Right lobe of liver (tissue), 6 donors: ENCODE results near the gene MCC. TPM values are rescaled to one million over a fixed set of nuclear protein-coding genes. Genes with fewer than 3 reads are reported as not detected.

ENCODE experiments used
- ATAC-seq, 4 donors: fragments of 200-7000 bp; cut with Tn5 transposase; one replicate each; pipeline ENCODE4 v1.9.1; 2020; ENCODE audit warnings: mild to moderate bottlenecking in 4 of 4, moderate library complexity in 4 of 4
- DNase-seq, 3 donors: peaks; one replicate each; pipeline ENCODE4 v3.0.0-alpha.2; 2020
- H3K27ac ChIP-seq, 3 donors: fragments of 200-600 bp; one replicate each; pipeline ENCODE4 v1.8.0; 2022
- H3K27me3 ChIP-seq, 2 donors: fragments of 200-600 bp; one replicate each; pipeline ENCODE4 v1.8.0; 2022
- H3K36me3 ChIP-seq, 4 donors: fragments of 200-600 bp; sonication (generic) in 1 of 4; one replicate each; pipeline versions ENCODE4 v1.5.1 to v1.8.0; 2017 to 2022; ENCODE audit warnings: control low read depth in 1 of 4
- H3K4me1 ChIP-seq, 4 donors: fragments of 200-600 bp; sonication (generic) in 1 of 4; one replicate each; pipeline versions ENCODE4 v1.5.1 to v1.8.0; 2017 to 2022; ENCODE audit warnings: control low read depth in 1 of 4
- H3K4me3 ChIP-seq, 3 donors: fragments of 200-600 bp; one replicate each; pipeline ENCODE4 v1.8.0; 2022
- H3K9me3 ChIP-seq, 4 donors: fragments of 200-600 bp; sonication (generic) in 1 of 4; one replicate each; pipeline versions ENCODE4 v1.5.1 to v1.8.0; 2017 to 2022; ENCODE audit warnings: control low read depth in 1 of 4
- POLR2A ChIP-seq: fragments of 450-650 bp; IDR thresholded peaks from one replicate; pipeline ENCODE4 v1.6.1; 2017; ENCODE audit warnings: antibody characterized with exemption, mild to moderate bottlenecking
- WGBS: methylation state at CpG from one replicate; pipeline ENCODE4 v1.1.6; 2018; ENCODE audit warnings: low coverage, low lambda C conversion rate; ENCODE audit not compliant: insufficient coverage; ENCODE audit errors: missing lambda C conversion rate; 5-methylcytosine and 5-hydroxymethylcytosine counted together
- intact Hi-C, 2 donors: fragments of 100-400 bp; cut with DNase I; formaldehyde crosslinking; loops; one replicate each; pipeline versions ENCODE4 v1.11.2 to v1.14.1; 2022
- total RNA-seq, 6 experiments: library from RNA; depleted of rRNA in 2 of 6; stranded (reverse); fragments of >200 nt in 2 of 6; fragmentation: NEBNext Ultra II Directional in 3 of 6; extraction: Animal tissue kit (Norgen Biotek cat#: 25700) in 3 of 6; gene quantifications; one replicate each; pipeline versions ENCODE4 v1.1.0 to v1.2.4, GENCODE V29; 2016 to 2023
- TF ChIP-seq, protein P1 (sequence below), 4 donors: fragments of 200-600 bp in 3 of 4; fragments of 450-650 bp in 1 of 4; IDR thresholded peaks; one replicate each; pipeline versions ENCODE4 v1.5.1 to v1.8.0; 2016 to 2022; ENCODE audit warnings: antibody characterized with exemption in 4 of 4, mild to moderate bottlenecking in 2 of 4
- donor health status: DM: no; HTN: yes; CAD: no.
- donor health status: DM: no; HTN: no; CAD: no.
- donor health status: DM: no; HTN: no; CAD: no.
- donor health status: DM: no; HTN: yes; CAD: no.
- donor health status: DM: no; HTN: yes; CAD: no.

Gene MCC
- total RNA-seq, 6 experiments from 2014 or later, result 23.1 to 35.2 (median 26.1) TPM

DNA sequence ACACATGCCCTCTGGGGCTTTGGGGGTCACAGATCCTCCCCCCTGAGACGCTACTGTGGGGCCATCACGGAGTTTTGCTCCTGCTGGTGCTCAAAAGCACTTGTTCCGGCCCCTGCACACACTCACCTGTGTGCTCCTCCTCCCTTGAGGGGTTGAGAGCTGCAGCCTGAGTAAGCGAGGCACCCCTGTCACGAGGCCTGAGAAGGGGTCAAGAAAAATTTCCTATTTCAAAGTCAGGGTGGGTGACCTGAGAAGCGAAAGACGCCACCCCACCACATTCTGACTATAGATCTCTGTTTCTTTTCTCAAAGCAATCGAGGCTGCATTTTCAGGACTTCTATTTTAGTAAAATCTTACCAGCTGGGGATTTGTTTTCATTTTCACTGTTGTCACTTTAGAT is 373.2 kb downstream of the MCC start:
- WGBS, result 76% methylated on average over 6 of the region's 8 CpGs
- no peaks in the 10 kb centered on the region for H3K27me3 ChIP-seq
- no peak for ATAC-seq
- no peak overlapping the region for H3K27ac ChIP-seq
- TF ChIP-seq, protein P1, sequence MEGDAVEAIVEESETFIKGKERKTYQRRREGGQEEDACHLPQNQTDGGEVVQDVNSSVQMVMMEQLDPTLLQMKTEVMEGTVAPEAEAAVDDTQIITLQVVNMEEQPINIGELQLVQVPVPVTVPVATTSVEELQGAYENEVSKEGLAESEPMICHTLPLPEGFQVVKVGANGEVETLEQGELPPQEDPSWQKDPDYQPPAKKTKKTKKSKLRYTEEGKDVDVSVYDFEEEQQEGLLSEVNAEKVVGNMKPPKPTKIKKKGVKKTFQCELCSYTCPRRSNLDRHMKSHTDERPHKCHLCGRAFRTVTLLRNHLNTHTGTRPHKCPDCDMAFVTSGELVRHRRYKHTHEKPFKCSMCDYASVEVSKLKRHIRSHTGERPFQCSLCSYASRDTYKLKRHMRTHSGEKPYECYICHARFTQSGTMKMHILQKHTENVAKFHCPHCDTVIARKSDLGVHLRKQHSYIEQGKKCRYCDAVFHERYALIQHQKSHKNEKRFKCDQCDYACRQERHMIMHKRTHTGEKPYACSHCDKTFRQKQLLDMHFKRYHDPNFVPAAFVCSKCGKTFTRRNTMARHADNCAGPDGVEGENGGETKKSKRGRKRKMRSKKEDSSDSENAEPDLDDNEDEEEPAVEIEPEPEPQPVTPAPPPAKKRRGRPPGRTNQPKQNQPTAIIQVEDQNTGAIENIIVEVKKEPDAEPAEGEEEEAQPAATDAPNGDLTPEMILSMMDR (IDR thresholded peaks at IDR 0.05), result no peak
- TF ChIP-seq POLR2A, result no peak
- H3K9me3 ChIP-seq, result no peaks in the 10 kb centered on the region
- H3K4me1 ChIP-seq, result peaks cover 0 to 38% (median 11%) of the 10 kb centered on the region in 4 donors
- intact Hi-C loops, result no loop called here
- H3K36me3 ChIP-seq, result peaks cover 0 to 4% (median 0%) of the 10 kb centered on the region in 4 donors
- DNase-seq, result no peak
- H3K4me3 ChIP-seq, result no peak overlapping the region

DNA sequence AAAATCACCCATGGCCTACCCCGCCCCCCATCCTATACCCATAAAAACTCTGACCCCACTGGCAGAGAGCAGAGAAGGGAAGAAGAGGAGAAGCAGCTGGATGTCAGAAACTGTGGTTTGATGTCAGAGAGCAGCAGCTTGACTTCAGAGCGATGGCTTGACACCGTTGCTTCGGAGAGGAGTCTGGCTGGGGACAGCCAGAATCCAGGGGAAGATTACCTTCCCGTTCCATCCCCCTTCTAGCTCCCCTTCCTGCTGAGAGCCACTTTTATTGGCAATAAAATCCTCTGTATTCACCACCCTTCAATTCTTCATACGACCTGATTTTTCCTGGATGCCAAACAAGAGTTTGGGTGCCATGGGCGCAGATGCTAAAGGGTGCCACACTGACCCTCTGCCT is 373.7 kb downstream of the MCC start:
- intact Hi-C loops, result no loop called here
- 86% methylated on average over 5 of the region's 7 CpGs for WGBS
- ATAC-seq (no peak), DNase-seq (no peak)
- H3K27ac ChIP-seq, result no peak overlapping the region
- TF ChIP-seq, protein P1 (IDR thresholded peaks at IDR 0.05), result no peak
- no peak for TF ChIP-seq POLR2A
- H3K4me1 ChIP-seq, result peaks cover 0 to 38% (median 12%) of the 10 kb centered on the region in 4 donors
- H3K9me3 ChIP-seq, result no peaks in the 10 kb centered on the region
- no peaks in the 10 kb centered on the region for H3K27me3 ChIP-seq
- no peak overlapping the region for H3K4me3 ChIP-seq
- H3K36me3 ChIP-seq, result peaks cover 0 to 4% (median 0%) of the 10 kb centered on the region in 4 donors

- Histone ChIP-seq H3K4me1 (peaks cover 0 to 40% (median 14%) of the 10 kb centered on the region in 4 donors), H3K4me3 (no peak overlapping the region), H3K27ac (peak overlapping the region in 2 of 3 donors; percentile 33 to 67), H3K9me3 (no peaks in the 10 kb centered on the region), H3K27me3 (no peaks in the 10 kb centered on the region), H3K36me3 (peaks cover 0 to 4% (median 0%) of the 10 kb centered on the region in 4 donors)
- peak; percentile 37 for TF ChIP-seq POLR2A
- TF ChIP-seq, protein P1 (IDR thresholded peaks at IDR 0.05), result no peak
- DNase-seq, result peak in 1 of 3 donors; percentile 45
- WGBS, result 20% methylated on average over 3 of the region's 3 CpGs
- ATAC-seq, result peak; percentile 64 to 84 (median 72)
- intact Hi-C loops, result no loop called here
These were observed 375.8 kb downstream of the MCC start for GRCh38 chr5:113112435-113112834.

GRCh38 chr5:113110117-113110516 is 378.1 kb downstream of the MCC start:
- no peak for ATAC-seq
- WGBS, result 77% methylated on average over 6 of the region's 6 CpGs

More at GRCh38 chr5:113110117-113110516, 378.1 kb downstream of the MCC start:
- H3K27ac ChIP-seq, result peak overlapping the region in 2 of 3 donors; percentile 31 to 51
- intact Hi-C loops, result no loop called here
- no peaks in the 10 kb centered on the region for H3K36me3 ChIP-seq
- H3K4me3 ChIP-seq, result no peak overlapping the region
- no peaks in the 10 kb centered on the region for H3K9me3 ChIP-seq
- DNase-seq, result no peak
- H3K4me1 ChIP-seq, result peaks cover 0 to 47% (median 16%) of the 10 kb centered on the region in 4 donors
- H3K27me3 ChIP-seq, result no peaks in the 10 kb centered on the region
- TF ChIP-seq, protein P1 (IDR thresholded peaks at IDR 0.05), result no peak
- TF ChIP-seq POLR2A, result no peak
